Measurements from ENCODE around the gene CIDEB.

The CIDEB gene

DNA sequence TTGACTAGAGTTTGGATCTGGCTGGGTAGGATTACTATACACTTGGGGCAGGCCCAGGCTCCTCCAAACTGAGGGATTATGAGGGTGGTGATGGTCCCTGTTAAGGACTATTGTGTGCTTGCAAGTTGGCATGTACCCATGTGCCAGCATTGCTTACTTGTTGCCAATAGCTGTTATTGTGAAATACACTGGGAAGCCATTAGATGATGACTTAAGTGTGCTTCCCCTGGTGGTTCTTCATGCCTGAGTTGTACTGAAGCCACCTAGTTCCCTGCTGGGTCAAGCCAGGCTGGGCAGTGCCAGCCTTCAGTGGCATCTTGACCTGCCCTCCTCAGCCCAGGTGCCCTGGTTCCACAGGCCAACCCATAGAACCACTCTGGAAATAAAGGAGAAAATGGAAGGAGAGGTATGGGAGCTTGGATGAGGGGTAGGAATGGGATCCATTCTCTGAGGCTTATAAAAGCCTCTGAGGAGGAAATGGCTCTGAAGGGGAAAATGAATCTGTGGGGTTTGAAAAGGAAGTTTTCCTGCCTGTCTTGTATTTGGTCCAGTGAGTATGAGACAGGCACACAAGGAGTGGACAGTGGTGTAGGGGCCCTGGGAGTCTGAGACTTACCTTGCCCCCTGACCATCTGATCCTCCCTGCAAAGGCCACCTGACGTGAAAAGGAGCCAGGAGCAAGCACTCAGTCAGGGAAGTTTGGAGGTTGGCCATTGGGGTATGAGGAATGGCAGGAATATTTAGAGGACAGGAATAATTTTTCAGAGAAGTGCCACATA lies 4.2 kb upstream of the CIDEB start:
- no peak for DNase-seq

DNA sequence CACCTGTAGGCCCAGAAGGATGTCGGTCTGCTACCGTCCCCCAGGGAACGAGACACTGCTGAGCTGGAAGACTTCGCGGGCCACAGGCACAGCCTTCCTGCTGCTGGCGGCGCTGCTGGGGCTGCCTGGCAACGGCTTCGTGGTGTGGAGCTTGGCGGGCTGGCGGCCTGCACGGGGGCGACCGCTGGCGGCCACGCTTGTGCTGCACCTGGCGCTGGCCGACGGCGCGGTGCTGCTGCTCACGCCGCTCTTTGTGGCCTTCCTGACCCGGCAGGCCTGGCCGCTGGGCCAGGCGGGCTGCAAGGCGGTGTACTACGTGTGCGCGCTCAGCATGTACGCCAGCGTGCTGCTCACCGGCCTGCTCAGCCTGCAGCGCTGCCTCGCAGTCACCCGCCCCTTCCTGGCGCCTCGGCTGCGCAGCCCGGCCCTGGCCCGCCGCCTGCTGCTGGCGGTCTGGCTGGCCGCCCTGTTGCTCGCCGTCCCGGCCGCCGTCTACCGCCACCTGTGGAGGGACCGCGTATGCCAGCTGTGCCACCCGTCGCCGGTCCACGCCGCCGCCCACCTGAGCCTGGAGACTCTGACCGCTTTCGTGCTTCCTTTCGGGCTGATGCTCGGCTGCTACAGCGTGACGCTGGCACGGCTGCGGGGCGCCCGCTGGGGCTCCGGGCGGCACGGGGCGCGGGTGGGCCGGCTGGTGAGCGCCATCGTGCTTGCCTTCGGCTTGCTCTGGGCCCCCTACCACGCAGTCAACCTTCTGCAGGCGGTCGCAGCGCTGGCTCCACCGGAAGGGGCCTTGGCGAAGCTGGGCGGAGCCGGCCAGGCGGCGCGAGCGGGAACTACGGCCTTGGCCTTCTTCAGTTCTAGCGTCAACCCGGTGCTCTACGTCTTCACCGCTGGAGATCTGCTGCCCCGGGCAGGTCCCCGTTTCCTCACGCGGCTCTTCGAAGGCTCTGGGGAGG lies 3.1 kb upstream of the CIDEB start, which contains the start of gene LTB4R:
Gene LTB4R, plus strand, starts transcription at position 857 of the 959 bp plus-strand sequence. CDS start 4,150 bp downstream, outside the sequence.
- DNase-seq, result peak; percentile 88

DNA sequence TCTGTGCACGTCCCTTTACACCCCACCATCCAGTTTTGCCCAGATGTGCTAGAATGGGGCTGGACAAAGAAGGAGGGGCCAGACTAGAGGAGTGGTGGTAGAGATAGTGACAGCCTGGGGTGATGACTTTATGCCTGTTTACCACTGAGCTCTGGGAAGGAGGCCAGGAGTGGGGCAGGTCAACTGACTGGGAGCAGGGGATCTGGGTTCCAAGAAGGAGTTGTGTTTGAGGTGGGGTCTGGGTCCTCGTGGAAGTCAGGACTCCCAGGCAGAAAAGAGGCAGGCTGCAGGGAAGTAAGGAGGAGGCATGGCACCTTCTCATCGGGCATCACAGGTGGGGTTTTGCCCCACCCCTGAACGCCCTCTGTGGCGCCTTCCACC lies 2.5 kb upstream of the CIDEB start:
- no peak for DNase-seq

DNA sequence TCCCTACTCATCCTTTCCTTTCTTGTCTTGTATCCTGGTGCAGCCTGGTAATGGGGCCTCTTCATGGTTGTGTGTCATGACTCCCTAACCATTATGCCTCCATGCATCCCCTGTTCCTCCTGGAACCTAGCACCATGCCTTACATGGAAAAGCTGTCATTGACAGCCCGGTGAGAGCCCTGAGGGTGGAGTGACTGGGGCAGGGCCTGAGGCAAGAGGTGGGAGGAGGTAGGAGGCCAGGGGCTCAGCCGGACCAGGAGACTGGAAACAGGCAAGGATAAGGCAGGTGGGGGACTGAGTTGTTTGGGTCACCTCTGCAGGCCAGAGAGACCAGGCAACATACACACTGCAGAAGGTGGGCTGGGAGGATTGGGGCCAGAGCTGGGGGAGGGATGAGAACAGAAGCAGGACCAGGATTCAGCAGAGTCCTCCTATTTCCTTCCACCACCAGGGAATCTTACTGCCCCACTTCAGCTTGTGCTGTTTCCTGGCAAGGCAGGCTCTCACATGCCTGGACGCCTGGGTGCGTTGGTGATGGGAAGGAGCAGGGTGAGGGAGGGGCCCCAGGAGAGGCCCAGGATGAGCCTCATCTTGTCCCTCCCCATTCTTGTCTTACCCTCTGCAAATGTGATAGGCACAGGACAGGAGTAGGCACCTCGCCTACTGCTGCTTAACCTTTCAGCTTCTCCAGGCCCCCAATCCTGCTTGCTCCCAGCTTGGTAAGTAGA lies 1.9 kb upstream of the CIDEB start, which contains the start of gene LTB4R2:
Gene LTB4R2, plus strand, starts transcription at position 603 of the 727 bp plus-strand sequence. CDS start 525 bp downstream, outside the sequence.
- no peak for DNase-seq

DNA sequence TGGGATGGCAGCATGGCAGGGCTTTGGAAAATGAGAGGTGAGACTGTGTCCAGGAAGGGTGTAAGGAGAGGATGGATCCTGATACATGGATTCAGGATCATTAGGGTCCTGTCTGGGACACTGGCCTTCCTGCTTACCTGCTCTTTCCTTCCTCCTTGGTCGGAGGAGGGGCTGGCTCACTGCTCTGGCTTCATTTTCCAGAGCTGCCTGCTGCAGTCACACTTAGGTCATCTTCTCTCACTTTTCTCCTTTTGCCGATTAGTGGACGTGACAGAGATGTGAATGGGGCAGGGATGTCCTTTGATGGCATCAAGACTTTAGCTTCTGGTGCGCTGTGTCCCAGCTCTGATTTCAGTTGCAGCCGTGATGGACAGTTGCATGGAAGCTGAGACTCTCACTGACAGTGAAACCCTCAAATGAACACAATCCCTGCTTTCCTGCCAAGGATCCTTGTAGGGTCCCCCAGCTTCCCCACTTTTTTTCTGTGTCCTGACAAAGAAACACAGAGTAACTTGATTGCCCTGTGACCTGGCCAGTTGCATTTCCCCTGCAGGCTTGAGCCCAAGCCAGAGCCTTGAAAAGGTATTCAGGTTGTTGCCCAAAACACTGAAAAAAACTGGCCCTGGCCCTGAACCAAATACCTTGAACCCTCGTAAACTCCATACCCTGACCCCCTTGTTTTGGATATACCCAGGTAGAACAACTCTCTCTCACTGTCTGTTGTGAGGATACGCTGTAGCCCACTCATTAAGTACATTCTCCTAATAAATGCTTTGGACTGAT lies 756 bp upstream of the CIDEB start:
- DNase-seq, result no peak

DNA sequence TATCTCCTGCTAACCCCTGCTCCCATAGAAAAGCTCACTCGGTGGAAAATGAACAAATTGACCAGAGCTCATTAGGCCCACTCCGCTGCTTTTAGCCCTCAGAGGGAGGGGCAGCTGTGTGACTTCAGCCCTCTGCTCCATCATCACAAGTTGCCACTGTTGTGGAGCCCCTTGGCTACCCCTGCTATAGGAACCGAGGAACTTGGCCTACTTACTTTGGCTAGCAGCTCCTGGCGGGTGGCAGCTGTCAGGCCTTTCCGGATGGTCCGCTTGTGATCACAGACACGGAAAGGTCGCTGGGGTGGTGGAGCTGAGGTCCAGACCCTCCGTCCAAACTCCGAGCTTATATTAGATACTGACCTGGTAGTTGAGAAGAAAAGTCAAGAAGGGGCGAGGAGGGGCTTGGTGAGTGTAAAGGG lies 612 bp downstream of the CIDEB start:
- DNase-seq, result no peak

DNA sequence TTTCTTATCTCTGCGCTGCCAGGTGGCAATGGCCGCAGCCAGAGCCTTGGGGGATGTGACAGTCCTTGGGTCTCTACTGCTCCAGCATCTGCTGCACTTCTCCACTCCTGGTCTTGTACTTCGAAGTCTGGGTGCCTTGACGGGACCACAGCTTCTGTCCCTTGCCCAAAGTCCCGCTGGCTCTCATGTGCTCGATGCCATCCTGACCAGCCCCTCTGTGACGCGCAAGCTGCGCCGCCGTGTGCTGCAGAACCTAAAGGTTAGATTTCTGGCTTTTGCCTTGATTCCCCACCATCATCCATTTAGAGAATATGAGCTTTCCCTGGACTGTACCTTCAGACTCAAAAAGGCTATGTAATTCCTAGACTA lies 3.8 kb downstream of the CIDEB start:
- no peak for DNase-seq

GRCh38 chr14:24300326-24300980 lies 7.3 kb downstream of the CIDEB start:
- no peak for DNase-seq

GRCh38 chr14:24299255-24300191 lies 8.3 kb downstream of the CIDEB start, which contains the start of the genes DHRS1 and NOP9:
TSS of gene DHRS1 (minus strand) at chr14:24299780. CDS start at chr14:24299106, 674 bp downstream.
TSS of gene NOP9 (plus strand) at chr14:24299850. CDS start at chr14:24299955, 105 bp downstream.
- peak; percentile 82 for DNase-seq

DNA sequence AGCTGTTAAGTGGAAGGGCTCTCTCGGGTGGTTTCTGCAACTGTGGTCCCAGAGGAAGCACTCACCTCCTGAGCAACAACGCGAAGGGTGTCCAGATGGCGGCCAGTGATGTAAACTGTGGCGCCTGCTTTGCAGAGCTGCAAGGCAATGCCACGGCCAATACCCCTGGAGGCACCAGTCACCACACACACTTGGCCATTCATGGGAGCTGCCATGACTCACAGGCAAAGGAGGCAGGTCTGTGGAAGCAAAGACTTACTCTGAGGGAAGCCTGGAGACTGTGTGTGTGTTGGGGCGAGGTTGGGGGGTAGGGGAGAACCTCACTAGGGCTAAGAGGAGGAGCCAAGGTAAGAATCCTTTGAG lies 8.9 kb downstream of the CIDEB start:
- no peak for DNase-seq

DNA sequence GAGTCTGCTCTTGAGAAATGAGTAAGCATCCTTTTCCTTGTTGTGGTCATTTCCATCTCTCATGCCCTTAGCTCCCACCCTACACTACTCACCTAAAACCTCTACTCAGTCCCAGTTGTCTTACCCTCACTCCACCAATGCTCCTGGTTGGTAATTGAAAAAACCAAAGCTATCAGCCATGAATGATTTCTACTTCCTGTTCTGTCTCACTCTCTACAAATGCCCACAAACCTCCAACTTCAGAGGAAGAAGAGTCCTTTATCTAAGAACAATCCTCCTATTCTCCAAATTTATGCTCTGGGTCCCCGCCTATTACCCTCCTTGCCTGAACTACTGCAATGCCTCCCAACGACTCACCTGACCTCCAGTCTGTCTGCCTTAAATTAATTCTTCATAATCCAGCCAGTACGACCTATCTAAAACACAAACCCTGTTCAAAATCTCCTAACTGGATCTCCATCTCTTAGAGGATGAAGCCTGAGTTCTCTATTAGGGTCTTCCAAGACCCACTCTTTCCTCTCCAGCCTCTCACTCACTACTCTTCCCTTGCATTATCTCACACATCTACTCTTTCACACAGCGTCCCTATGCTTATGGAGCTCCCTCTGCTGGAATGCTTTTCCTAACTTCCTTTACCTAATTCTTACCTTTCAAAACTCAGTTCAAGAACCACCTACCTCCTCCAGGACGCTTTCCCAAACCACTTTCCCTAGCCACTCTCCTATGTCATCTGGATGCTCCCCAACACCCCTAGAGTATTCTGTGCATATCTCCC lies 10.4 kb downstream of the CIDEB start:
- DNase-seq, result no peak

- peak; percentile 47 for DNase-seq
Observed at GRCh38 chr14:24296341-24297157, 11.2 kb downstream of the CIDEB start.

- DNase-seq, result no peak
Observed at GRCh38 chr14:24293525-24293924, 14.3 kb downstream of the CIDEB start.

- DNase-seq, result no peak
Observed at GRCh38 chr14:24292118-24292807, 15.5 kb downstream of the CIDEB start.

DNA sequence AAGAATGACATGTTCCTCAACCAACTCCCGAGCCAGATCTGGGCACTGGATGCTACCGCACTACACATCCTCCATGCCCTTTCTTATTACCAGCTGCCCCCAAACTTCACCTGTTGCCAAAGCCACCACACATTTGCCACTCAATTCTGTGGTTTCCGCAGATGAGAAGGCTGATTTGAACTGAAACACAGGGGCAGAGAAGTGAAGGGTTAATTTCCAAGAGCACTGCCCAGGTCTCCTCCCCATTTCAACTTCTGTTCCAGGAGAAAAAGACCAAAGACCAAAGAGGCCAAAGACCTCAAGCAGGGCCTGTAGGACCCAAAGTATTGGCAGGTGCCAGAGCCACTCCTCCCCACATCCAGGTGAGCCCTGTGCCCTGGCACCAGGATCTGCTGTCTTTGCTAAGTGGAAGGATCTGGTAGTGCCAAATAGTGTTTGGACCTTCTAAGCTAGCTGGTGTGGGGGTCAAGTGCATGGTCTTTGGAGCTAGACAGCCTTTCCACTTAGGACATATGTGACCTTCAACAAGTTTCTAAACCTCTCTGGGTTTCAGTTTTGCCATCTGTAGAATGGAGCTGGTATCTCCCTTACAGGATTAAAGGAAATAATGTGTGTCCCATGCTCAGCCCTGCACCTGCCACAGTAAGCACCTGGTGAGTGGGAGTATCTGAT lies 16.2 kb downstream of the CIDEB start:
- no peak for DNase-seq

DNA sequence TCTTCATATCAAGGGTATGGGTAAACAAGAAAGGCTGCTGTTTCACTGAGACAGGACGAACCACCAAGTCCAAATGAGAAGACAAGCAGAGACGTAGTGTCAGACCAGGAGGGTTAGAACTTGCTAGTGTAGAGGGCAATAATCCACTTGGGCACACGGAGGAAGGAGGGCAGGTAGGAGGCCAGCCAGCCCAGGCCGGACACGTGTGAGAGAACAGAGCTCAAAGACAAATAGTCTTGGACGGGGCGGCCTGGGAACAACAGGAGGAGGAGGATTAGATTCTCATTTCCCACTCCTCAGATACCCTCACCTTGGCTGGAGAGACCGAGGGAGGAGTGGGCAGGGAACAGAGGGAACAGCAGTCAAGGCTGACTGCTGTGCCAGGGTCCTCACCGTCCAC lies 17.0 kb downstream of the CIDEB start:
- no peak for DNase-seq

- DNase-seq, result no peak
Observed at GRCh38 chr14:24289649-24290280, 18.0 kb downstream of the CIDEB start.
